ENCODE data around the gene PPM1B.
"Not testable (repeated sequence)": the region's sequence is repeated elsewhere in the genome, so short reads cannot be mapped to it uniquely, and the experiment has no call there.

The PPM1B gene

DNA sequence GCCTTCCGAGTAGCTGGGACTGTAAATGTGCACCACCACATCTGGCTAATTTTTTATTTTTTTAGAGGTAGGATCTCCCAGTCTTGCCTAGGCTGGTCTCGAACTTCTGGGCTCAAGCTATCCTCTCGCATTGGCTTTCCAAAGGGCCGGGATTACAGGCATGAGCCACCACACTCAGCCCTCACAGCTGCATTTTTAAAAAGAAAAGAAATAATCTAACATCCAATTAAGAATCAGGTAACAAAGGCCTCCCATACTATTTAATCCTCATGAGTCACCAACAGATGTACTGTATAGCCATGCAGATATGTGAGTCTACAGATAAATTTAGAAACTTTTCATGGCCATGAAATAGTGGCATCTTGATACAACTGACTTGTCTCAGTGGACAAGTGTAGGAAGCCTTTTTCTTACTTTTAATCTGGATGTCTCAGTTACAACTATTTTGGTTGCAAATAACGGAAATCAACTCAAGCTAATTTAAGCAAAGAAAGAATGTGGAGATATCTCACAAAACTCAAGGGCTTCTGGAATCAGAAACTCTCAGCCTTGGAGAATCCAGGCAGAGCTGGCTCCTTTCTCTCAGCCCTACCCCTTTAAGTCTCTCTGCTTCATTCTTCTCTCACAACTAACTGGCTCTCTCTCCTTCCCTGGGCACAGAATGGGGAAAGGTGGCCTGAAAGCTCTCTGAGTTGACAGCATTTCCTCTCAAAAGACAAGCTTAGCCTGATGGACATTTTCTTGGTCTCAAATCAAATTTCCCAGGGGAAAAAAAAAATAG is 12.8 kb upstream of the PPM1B start:
- in situ Hi-C loops (cut with MboI; ENCODE audit: low sequenced_read_pairs) = no loop called here

GRCh38 chr2:44163777-44164176 is 4.9 kb upstream of the PPM1B start:
- in situ Hi-C loops (cut with MboI; ENCODE audit: low sequenced_read_pairs) = no loop called here

DNA sequence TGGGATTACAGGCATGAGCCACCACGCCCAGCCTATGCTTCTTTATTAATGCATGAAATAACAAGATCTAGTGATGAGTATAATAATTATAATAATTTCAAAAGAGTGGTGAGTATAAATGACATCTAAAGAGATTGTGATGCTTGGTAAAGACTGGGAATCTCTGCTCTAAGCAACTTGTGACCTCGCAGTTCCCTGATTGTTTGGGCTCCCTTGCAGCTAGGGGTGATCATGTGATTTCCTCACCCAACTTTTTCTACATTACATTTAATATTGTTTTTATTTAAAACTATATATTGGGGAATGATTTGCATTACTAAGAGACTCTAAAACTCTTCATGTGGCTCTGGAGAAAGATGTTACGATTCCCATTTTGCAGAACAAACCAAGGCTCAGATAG is 4.1 kb upstream of the PPM1B start:
- in situ Hi-C loops (cut with MboI; ENCODE audit: low sequenced_read_pairs) = no loop called here

DNA sequence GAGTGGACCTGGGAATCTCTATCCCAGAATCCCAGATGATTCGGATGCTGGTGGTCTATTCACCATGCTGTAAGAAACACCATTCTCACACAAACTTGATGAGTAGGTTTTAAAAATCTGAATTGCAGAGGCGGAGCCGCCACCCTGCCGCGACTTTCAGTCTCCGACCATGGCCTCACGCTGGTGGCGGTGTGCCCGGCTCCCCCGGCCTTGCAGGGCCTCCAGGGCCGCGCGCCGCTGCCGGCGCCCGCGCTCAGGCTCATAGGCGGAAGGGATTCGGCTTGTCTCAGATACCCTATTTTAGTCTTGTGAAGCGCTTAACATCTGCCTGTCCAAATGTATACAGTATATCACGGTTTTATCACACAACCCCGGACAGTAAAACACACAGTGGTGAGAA is 2.6 kb upstream of the PPM1B start:
- in situ Hi-C loops (cut with MboI; ENCODE audit: low sequenced_read_pairs) = no loop called here

GRCh38 chr2:44167311-44167907 is 1.3 kb upstream of the PPM1B start:
- in situ Hi-C loops (cut with MboI; ENCODE audit: low sequenced_read_pairs) = no loop called here

- in situ Hi-C loops (cut with MboI; ENCODE audit: low sequenced_read_pairs) = no loop called here
Observed at GRCh38 chr2:44167908-44168680, 581 bp upstream of the PPM1B start.

- in situ Hi-C loops (cut with MboI; ENCODE audit: low sequenced_read_pairs) = no loop called here
Observed at GRCh38 chr2:44169155-44169898, 652 bp downstream of the PPM1B start.

DNA sequence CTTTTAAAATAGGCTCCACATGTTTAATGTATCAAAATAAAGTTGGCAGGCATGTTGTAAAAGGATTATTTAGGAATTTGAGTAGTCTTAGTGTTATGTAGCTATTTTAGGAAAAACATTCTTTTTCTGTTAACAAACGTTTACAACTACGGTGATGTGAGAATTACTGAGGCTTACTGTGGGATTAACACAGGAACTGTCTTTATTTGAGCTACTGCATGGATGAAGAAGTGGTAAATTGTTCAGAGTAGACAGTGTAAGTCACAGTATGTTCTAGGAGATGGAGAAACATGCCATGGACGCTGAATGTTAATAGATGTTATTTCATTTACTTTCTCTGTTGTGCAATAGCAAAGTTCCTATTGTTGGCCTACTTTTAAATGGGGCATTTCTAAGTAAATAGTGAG is 1.6 kb downstream of the PPM1B start:
- in situ Hi-C loops (cut with MboI; ENCODE audit: low sequenced_read_pairs) = no loop called here

DNA sequence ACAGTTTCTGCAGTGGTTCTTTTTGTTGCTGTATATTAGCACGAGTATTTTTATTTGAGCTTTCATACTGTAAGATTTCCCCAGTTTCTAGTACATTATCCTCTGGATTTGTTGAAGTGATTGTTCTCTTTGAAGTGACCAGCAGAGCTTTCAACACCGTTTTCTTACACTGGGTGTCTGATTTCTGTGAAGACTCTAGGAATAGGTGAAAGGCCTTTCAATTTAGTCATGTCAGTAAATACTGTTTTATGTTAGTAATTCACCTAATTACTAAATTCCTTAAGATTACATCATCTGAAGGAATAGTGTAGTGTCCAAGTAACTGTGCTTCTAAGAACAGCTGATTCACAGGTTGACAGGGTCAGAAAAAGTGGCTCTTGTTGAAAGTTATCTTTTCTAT is 2.3 kb downstream of the PPM1B start:
- in situ Hi-C loops (cut with MboI; ENCODE audit: low sequenced_read_pairs) = no loop called here

- in situ Hi-C loops (cut with MboI; ENCODE audit: low sequenced_read_pairs) = not testable (repeated sequence)
Observed at GRCh38 chr2:44171442-44171841, 2.8 kb downstream of the PPM1B start.

DNA sequence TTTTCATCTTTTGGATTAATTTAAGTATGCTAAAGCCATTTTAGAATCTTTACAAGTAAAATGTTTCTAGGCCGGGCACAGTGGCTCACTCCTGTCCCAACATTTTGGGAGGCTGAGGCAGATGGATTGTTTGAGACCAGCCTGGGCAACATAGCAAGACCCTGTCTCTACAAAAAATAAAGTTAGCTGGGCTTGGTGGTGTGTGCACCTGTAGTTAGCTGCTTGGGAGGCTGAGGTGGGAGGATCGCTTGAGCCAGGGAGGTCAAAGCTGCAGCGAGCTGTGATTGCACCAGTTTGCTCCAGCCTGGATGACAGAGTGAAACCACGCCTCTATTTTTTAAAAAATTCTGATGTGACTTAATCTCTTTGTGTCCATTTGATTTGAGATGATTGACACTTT is 3.9 kb downstream of the PPM1B start:
- in situ Hi-C loops (cut with MboI; ENCODE audit: low sequenced_read_pairs) = no loop called here

- in situ Hi-C loops (cut with MboI; ENCODE audit: low sequenced_read_pairs) = no loop called here
Observed at GRCh38 chr2:44178950-44179349, 10.3 kb downstream of the PPM1B start.

DNA sequence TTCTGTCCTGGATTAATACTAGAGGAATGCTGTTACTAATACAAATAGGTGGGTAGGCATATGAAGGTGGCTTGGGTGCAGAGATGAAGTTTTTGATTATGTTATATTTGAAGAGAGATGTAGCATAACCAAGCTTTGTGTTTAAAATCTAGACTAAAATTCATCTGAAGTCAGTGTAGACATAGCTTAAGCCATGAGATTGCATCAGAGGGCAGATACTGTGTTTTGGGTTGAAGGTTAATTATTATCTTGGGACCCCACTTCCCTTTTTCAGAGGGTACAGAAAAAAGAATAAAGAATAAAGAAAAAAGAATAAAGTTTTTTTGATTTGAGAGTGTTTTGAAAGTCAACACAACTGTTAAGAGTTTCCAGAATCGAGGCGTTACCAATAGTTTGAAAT is 13.0 kb downstream of the PPM1B start:
- in situ Hi-C loops (cut with MboI; ENCODE audit: low sequenced_read_pairs) = no loop called here

- in situ Hi-C loops (cut with MboI; ENCODE audit: low sequenced_read_pairs) = no loop called here
Observed at GRCh38 chr2:44184106-44184505, 15.4 kb downstream of the PPM1B start.

DNA sequence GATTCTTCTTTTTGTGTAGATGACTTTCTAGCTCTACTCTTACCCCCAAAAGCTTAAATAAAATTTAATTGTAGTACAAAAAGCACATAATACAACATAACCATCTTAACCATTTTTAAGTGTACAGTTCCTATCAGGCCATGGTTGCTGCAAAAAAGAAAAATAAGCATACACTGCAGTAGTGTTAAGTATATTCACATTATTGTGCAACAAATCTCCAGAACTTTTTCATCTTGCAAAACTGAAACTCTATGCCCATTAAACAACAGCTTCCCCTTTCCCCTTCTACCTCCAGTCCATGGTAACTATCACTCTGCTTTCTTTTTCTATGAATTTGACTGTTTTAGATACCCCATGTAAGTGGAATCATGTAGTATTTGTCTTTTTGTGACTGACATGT is 18.1 kb downstream of the PPM1B start:
- in situ Hi-C loops (cut with MboI; ENCODE audit: low sequenced_read_pairs) = no loop called here

- in situ Hi-C loops (cut with MboI; ENCODE audit: low sequenced_read_pairs) = no loop called here
Observed at GRCh38 chr2:44187251-44187650, 18.6 kb downstream of the PPM1B start.

- in situ Hi-C loops (cut with MboI; ENCODE audit: low sequenced_read_pairs) = no loop called here
Observed at GRCh38 chr2:44188696-44189095, 20.0 kb downstream of the PPM1B start.

DNA sequence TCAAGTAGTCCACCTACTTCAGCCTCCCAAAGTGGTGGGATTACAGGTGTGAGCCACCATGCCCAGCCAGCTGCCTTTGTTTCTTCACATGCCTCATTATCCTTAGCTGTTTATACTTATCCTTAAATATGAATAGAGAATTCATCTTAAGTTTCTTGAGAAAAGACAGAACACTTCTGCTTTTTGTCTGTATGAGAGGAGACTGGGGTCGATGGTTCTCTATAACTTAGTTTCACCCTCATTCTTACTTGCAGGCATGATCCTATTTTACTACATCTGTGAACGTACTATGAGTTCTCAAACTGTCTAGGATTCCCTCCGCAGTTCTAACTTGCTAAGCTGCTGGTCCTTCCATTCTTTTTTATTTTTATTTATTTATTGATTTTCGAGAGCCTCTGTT is 20.4 kb downstream of the PPM1B start:
- in situ Hi-C loops (cut with MboI; ENCODE audit: low sequenced_read_pairs) = no loop called here

DNA sequence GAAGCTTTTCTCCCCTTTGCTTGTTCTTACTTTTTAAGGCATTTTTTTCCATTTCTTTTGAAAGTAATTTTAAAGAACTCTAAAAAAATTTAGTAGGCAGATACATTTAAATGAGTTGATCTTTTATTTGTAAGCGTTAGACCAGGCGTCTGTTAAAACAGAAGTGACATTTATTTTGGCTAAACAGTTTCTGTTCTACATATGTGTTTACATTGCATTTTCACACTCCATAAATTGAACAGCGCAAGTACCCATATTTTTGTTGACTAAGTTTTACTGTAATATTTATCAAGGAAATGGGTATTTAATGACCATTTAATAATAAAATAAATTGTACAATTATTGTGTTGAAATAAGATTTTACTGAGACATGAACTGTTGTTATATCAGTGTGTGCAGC is 21.9 kb downstream of the PPM1B start:
- in situ Hi-C loops (cut with MboI; ENCODE audit: low sequenced_read_pairs) = no loop called here

GRCh38 chr2:44191739-44192138 is 23.1 kb downstream of the PPM1B start:
- in situ Hi-C loops (cut with MboI; ENCODE audit: low sequenced_read_pairs) = no loop called here

DNA sequence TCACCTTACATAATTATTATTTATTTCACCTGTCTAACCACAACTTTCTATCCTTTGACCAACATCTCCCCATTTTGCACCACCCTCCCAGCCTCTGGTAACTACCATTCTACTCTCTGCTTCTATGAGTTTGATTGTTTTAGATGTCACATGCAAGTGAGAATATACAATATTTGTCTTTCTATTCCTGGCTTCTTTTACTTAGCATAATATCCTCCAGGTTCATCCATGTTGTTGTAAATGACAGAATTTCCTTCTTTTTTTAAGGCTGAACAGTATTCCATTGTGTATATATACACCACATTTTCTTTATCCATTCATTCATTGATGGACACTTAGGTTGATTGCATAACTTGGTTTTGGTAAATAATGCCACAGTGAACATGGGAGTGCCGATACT is 24.0 kb downstream of the PPM1B start:
- in situ Hi-C loops (cut with MboI; ENCODE audit: low sequenced_read_pairs) = no loop called here

Data from hTERT RPE-1 (cell line).